NOMO-1 treated with dmso at 0.1 percent for 144 hours (cell line): ENCODE data around the gene MOV10.
"Not testable (repeated sequence)": the region's sequence is repeated elsewhere in the genome, so short reads cannot be mapped to it uniquely, and the experiment has no call there.

ENCODE experiments used
- DNase-seq: peaks from one replicate; lab custom pipeline; 2025; ENCODE audit not compliant: unreplicated experiment; lab: John Stamatoyannopoulos, UW

MOV10 gene

GRCh38 chr1:112712191-112712590, 37.7 kb downstream of the MOV10 start:
- DNase-seq = no peak

- no peak for DNase-seq
These were observed 38.3 kb downstream of the MOV10 start for GRCh38 chr1:112712701-112713128.

GRCh38 chr1:112713466-112714312, 39.2 kb downstream of the MOV10 start:
- DNase-seq = peak; percentile 47

DNA sequence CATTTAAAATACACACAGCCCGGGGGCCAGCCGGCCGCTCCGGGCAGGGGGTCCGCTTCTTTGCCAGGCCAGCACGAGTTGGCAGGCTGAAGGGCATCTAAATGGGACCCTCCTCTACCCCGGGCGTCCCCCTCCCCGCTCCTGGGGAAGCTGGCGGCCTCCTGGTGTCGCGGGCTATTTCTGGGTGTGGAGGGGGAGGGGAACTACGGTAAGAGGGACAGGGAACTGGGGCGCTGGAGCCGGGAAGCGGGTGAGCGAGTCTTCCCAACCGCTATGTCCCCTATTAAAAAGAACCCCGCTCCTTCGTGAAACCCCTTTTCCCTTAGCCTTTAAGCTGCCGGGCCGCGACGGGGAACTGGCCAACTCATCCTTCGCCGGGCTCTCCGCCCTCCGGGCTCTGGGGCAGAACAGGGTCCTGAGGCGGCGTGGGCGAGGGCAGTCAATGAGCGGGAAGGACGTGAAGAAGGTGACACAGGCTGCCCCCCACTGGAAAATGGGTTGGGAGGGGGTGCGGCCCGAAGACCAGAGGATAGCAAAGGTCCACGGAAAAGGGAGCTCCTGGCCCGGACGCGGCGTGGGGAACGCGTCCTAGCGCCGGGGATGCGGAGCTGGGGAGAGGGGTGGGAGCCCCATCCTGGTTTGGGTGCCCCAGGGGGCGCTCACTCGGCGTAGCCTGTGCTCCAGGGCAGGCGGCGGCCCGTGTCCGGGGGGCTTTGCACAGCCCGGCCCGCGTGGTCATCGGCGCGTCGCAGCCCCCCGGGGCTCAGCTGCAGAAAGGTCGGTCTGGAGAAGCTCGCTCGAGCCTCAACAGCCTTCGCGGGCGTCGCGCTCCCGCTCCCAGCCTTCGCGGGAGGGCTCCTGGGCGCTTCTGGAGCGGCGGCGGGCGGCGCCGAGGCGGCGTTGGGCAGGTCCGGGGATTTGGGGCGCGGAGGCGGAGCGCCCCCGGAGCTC, 40.1 kb downstream of the MOV10 start:
- no peak for DNase-seq

- DNase-seq = peak; percentile 93
These were observed 41.0 kb downstream of the MOV10 start, which contains the start of gene PPM1J for GRCh38 chr1:112715264-112716053. Gene PPM1J (minus strand): TSS chr1:112715332. CDS start chr1:112715301, 31 bp downstream.

DNA sequence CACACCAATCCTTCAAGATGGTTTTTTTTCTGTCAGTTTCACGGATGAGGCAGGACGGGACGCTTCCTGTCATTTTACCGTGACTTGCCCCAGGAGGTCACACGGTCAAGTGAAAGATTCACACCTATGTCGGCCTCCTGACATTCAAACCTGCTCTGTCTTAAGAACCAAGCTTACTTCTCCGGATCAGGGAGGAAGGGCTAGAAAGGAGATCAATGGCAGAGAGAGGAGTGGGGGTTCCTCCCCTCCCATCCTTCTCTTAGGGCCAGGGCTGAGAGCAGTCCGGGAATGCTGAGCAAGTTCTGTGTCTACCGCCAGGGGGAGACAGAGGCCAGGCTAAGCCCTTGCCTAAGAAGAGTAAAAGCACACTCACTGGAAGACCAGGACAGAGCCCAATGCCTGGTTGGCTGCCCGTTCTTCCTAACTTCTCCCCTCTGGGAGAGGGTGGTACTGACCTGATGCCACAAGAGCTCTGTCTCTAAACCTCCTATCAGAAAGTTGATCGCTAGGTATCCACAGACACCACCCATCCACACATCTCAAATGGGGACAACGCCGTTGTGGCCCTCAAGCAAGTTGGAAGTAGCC, 41.8 kb downstream of the MOV10 start:
- DNase-seq = peak; percentile 55

DNA sequence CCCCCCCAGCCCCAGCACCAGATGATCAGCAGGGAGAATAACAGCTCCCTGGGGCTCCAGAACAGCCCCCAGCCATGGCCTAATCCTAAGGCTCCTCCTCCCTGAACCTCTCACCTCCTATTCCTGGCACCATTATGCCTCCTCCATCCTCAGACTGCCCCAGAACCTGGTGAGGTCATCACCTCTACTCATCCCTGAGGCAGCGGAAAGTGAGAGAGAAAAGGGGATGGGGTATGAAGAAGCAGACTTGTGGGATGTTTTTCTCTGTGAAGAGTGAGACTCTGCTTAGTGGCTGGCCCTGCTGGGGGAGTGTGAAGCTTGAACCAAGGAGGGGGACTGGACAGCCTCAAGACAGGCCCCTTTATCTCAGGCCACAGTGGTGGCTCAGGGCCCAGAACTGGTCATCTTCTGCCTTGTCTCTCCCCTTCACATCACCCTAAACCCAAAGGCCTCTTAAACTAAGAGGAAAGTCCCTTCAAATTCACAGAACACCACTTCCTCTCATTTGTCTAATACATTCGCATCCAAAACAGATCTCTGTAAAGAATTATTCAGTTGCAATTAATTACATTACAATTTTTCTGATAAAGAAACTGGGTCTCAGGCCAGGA, 42.9 kb downstream of the MOV10 start:
- DNase-seq = no peak

- DNase-seq = peak; percentile 56
These were observed 44.4 kb downstream of the MOV10 start for GRCh38 chr1:112718691-112719418.

DNA sequence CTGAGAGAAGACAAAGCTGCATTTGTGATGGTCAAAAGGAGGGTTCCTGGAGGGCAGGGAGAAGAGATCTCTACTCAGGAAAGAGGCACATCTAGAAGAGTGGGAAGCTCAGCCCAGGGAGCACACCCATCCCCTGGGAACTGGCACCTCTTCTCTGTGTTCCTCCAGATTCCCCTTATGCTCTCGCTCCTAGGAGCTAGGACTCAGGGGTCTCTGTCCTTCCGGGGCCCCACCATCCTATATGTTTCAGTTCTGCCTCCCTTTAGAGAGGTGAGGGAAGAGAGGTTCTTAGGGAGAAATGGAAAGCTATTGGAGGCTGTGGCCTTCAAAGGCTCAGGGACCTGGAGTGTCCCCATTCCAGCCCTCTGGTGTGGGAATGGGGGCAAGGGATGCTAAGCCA, 45.2 kb downstream of the MOV10 start:
- DNase-seq = no peak

DNA sequence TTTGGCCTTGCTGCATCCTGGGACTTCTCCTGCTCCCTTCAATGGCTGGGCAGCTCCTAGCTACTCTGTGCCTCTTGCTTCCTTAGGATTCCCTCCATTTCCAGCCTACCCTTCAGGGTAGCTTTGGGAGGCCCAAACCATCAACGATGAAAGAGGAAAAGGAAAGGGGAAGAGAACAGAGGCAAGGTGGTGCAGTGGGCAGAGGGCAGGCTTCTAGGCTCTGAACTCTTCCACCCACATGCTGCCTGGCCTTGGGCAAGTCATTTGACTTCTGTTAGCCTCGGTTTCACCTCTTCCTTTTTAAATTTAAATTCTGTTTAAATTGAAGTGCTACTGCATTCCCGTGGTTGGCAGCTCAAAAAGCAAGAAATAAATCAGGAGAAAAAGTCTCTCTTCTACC, 46.3 kb downstream of the MOV10 start:
- DNase-seq = no peak

GRCh38 chr1:112721294-112721693, 46.8 kb downstream of the MOV10 start:
- not testable (repeated sequence) for DNase-seq

DNA sequence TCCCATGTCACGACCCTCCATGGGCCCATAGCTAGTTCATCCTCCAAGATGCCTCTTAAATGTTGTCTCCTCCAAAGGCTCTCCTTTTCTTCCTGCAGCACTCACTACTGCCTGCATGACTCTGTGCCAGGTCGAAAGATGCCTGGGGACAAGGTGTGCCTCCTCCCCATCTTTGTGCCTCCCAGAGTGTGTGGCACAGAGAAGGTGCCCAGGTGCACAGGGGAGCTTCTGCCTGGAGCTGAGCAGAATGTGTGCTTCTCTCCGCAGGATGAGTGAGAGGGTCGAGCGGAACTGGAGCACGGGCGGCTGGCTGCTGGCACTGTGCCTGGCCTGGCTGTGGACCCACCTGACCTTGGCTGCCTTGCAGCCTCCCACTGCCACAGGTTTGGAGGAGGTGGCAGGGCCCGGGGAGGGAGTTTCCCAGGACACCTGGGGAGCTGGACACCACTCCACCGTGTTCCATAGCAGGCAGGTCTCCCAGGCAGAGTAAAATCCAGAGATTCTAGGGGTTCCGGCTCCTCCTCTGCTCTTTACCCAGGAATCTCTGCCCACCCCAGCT, 47.6 kb downstream of the MOV10 start:
- DNase-seq = no peak

DNA sequence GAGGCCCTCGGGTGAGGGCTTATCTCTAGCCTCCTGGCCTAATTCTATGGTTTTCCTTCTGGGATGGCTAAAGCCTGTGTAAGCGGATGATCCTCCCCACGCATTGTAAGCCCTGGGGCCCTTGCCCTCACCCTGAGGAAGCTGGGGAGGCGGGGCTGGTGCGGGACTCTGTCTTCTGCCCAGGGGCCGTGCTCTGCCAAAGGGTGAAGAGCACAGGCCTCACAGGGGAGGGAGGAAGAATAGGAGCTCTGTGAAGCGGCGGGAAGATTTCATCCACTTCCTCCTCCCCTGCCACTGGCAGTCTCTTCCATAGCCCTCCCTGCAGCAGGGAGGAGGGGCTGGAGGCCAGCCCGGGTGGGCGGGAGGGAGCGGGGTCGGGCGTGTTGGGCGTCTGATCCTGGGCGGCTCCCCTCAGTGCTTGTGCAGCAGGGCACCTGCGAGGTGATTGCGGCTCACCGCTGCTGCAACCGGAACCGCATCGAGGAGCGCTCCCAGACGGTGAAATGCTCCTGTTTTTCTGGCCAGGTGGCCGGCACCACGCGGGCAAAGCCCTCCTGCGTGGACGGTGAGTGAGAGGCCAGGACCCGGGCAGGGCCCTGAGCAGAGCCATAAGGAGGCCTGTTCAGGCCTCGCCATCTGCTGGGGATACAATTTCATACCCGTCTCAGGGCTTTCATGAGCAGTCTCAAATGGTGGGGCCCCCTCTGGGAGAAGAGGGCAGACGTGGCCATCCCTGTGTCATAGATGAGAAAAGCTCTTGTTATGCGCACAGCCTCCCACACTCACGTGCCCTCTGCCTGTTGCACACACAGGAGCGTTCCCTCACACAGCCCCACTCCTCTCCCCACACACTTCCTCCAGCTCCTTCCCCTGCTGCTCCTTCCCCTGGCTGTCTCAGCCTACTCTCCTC, 48.4 kb downstream of the MOV10 start:
- no peak for DNase-seq

DNA sequence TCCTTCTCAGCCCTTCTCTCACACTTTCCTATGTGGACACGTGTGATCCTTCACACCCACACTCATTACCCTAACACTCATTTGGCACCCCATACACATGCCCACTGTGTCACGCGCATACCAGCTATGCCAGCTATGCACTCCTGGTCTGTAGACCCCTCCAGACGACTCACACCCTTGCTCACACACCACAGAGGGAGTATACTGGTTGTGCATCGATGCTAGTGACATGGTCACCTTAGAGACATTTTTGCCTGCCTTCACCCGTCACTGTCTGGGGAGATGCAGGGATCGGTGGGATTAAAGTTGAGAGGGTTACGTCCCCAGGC, 49.0 kb downstream of the MOV10 start:
- no peak for DNase-seq

- not testable (repeated sequence) for DNase-seq
These were observed 49.8 kb downstream of the MOV10 start for GRCh38 chr1:112724240-112724639.

DNA sequence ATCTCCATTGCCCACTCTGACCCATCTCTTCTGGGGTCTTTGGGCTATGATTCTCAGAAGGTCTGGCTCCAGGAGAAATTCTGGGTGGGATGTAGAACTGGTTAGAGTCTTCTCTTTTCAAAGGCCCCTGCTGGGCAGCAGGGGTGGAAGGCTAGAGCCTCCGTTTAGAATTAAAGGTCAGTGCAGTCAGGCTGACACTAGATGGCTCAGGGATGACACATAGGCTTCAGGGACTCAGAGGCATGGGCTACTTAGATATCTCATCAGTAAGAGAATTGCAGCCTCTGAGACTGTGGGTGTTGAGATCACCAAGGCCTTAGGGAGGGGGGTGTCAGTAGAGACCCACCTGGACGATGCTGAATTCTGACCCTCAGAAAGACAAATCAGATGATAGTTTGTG, 53.3 kb downstream of the MOV10 start:
- no peak for DNase-seq

DNA sequence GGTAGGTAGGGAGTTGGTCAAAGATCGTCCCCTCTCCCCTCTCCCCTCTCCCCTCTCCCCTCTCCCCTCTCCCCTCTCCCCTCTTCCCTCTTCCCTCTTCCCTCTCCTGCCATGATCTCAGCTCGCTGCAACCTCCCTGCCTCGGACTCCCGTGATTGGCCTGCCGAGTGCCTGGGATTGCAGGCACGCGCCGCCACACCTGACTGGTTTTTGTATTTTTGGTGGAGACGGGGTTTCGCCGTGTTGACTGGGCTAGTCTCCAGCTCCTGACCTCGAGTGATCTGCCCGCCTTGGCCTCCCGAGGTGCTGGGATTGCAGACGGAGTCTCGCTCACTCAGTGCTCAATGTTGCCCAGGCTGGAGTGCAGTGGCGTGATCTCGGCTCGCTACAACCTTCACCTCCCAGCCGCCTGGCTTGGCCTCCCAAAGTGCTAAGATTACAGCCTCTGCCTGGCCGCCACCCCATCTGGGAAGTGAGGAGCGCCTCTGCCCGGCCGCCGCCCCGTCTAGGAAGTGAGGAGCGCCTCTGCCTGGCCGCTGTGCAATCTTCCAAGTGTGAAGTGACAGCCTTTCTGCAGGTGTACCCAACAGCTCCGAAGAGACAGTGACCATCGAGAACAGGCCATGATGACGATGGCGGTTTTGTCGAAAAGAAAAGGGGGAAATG, 54.0 kb downstream of the MOV10 start:
- not testable (repeated sequence) for DNase-seq

DNA sequence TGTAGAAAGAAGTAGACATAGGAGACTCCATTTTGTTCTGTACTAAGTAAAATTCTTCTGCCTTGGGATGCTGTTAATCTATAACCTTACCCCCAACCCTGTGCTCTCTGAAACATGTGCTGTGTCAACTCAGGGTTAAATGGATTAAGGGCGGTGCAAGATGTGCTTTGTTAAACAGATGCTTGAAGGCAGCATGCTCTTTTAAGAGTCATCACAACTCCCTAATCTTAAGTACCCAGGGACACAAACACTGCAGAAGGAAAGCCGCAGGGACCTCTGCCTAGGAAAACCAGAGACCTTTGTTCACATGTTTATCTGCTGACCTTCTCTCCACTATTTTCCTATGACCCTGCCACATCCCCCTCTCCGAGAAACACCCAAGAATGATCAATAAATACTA, 54.6 kb downstream of the MOV10 start:
- DNase-seq = not testable (repeated sequence)
